Measurements from ENCODE around the gene NLN.
"Not testable (repeated sequence)": the region's sequence is repeated elsewhere in the genome, so short reads cannot be mapped to it uniquely, and the experiment has no call there.

NLN gene

DNA sequence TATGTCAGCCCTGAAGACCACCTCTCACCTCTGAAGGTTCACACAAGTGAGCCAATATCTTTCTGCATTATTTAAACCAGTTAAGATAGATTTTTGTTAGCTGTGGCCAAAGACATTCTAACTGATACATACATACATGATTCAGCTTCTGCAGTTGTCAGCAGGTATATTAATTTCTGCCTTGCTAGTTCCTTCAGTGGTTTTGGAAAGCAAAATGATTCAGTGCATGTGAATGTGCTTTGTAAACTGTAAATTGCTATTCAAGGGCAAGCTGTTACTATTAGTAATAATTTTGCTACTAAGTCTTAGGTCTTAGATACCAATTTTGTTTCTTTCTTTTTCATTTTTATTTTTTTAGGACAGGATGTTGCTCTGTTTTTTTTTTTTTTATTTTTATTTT lies 115.1 kb downstream of the NLN start:
- no peak for DNase-seq

DNA sequence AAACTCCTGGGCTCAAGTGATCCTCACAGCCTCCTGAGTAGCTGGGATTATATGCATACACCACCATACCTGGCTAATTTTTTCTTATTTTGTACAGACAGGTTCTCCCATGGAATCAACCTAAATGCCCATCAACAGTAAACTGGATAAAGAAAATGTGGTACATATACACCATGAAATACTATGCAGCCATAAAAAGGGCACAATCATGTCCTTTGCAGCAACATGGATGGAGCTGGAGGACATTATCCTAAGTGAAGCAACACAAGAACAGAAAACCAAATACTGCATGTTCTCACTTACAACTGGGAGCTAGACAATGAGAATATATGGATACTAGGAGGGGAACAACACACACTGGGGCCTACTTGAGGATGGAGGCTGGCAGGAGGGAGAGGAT lies 117.2 kb downstream of the NLN start:
- not testable (repeated sequence) for DNase-seq

DNA sequence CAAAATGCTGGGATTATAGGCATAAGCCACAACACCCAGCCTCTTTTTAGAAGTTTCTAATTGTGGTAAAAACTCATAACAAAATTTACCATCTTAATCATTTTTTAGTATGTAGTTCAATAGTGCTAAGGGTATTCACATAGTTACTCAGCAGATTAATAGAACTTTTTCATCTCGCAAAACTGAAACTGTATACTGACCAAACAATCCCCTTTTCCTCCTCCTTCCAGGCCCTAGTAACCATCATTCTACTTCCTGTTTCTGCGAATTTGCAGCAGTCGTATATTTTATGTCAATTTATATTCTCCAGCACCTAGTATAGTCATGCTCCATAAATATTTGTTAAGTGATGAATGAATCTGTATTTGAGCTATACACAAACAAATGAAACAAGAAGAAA lies 118.1 kb downstream of the NLN start:
- DNase-seq = no peak

DNA sequence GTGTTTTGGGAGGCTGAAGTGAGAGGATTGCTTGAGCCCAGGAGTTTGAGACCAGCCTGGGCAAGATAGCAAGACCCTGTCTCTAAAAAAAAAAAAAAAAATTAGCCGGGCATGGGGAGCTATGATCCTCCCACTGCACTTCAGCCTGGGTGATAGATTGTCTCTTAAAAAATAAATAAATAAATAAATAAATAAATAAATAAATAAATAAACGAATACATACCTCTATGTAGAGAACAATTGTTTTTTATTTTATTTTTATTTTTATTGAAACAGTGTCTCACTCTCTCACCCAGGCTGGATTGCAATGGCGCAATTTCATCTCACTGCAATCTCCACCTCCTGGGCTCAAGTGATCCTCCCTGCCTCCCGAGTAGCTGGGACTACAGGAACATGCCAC lies 122.8 kb downstream of the NLN start:
- DNase-seq = not testable (repeated sequence)

DNA sequence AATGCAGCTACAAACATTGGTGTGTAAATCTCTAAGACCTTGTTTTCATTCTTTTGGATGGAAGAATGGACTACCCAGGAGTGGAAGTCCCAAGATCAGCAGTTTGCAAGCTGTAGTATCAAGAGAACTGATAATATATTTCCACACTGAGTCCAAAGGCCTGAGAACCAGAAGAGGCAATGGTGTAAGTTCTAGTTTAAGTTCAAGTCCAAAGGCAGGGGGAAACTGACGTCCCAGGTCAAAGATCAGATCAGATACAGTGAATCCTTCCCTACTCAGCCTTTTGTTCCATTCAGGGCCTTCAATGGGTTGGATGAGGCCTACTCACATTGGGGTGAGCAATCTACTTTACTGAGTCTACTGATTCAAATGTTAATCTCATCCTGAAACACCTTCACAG lies 124.1 kb downstream of the NLN start:
- no peak for DNase-seq

DNA sequence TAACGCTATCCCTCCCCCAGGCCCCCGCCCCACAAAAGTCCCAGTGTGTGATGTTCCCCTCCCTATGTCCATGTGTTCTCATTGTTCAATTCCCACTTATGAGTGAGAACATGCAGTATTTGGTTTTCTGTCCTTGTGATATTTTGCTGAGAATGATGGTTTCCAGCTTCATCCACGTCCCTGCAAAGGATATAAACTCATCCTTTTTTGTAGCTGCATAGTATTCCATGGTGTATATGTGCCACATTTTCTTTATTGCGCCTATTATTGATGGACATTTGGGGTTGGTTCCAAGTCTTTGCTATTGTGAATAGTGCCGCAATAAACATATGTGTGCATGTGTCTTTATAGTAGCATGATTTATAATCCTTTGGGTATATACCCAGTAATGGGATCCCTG lies 125.0 kb downstream of the NLN start:
- not testable (repeated sequence) for DNase-seq

DNA sequence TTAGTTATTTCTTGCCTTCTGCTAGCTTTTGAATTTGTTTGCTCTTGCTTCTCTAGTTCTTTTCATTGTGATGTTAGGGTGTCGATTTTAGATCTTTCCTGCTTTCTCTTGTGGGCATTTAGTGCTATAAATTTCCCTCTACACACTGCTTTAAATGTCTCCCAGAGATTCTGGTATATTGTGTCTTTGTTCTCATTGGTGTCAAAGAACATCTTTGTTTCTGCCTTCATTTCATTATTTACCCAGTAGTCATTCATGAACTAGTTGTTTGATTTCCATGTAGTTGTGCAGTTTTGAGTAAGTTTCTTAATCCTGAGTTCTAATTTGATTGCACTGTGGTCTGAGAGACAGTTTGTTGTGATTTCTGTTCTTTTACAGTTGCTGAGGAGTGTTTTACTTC lies 127.9 kb downstream of the NLN start:
- not testable (repeated sequence) for DNase-seq

DNA sequence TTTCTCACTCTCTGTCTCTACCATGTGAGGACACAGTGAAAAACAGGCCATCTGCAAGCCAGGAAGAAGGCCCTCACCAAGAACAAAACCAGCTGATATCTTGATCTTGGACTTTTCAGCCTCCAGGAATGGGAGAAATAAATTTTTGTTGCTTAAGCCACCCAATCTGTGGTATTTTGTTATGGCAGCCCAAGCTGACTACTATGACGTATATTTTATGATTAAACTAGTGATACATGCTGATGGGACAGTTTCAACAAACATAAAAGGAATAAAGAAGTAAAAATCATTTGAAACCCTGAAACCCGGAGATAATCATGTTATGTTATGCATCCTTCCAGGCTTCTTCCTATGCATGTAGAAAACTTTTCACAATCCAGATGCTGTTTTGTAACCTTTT lies 132.9 kb downstream of the NLN start:
- no peak for DNase-seq

DNA sequence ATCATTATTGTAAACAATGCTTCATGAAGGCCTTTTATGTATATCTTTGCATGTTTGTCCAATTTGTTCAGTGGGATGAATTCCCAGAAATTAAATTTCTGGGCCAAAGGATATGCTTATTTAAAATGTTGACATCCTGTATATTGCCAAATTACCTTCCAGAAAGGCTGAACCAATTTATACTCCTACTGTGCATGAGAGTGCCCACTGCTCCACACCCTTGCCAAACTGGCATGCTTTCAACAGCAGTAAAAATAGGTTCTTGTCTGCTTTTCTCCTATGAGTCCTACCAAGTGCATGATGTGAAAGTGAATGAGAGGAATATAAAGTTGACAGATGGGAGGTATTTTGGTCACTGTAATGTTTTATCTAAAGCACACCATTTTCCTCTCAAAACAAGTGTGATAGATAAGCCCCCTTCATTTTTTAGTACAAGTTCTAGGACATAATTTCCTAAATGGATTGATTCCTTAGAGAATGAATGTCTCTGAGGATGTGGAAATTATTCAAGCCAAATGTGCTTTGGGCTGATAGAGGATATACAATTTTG lies 133.8 kb downstream of the NLN start:
- no peak for DNase-seq

DNA sequence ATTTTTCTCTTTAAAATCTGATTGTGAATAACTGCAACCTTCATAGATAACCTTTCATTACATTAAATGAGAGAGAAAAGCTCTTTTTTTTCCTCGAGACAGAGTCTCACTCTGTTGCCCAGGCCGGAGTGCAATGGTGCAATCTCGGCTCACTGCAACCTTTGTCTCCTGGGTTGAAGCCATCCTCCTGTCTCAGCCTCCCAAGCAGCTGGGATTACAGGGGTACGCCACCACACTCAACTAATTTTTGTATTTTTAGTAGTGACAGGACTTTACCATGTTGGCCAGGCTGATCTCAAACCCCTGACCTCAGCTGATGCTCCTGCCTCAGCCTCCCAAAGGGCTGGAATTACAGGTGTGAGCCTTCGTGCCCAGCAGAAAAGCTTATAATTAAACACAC lies 134.5 kb downstream of the NLN start:
- DNase-seq = no peak

DNA sequence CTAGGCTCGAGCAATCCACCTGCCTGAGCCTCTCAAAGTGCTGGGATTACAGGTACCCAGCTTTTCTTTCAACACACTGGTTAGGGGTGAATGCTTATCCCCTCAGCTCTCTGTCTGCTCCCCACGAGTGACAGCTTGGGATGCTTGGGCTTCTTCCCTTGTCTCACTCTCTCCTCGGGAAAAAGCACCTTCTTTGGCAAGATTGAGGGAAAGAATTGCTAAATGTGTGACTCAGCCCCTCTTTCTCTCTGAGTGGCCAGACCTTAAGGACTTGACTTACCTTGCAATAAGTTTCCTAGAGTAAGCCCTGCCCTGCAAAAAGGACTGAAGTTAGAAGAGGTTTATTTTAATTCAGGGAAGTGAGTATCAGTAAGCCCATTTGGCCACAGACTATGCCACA lies 136.3 kb downstream of the NLN start:
- DNase-seq = no peak

DNA sequence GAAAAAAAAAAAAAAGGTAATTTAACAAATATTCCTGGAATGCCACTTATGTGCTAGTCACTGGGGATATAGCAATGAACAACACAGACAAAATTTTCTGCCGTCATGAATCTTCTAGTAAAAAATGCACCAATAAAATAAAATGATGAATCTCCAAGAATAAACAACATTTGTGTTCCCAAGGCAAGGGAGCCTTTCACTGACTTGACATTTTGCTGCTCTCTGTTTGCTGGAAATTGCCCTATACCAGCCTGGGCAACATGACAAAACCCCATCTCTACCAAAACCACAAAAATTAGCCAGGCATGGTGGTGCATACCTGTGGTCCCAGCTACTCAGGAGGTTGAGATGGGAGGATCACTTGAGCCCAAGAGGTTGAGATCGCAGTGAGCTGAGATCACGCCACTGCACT lies 139.8 kb downstream of the NLN start:
- DNase-seq = no peak

DNA sequence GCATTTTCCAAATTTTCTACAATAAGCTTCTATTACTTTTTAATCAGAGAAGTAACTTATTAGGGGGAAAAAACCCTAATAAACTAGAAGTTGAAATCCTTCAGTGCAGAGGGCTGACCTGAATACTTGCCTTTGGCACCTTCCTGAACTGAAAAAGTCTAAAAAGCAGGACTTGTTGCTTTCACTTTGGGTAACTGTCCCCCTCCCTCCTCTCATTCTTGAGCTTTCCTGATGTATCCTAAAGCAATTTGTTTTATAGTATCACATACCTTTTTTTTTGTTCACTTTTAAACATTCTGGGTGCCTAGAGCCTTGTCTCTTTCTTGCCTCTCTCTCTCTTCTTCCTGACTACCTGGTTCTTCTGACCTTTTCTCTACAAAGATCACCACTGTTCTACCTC lies 140.4 kb downstream of the NLN start:
- DNase-seq = no peak

DNA sequence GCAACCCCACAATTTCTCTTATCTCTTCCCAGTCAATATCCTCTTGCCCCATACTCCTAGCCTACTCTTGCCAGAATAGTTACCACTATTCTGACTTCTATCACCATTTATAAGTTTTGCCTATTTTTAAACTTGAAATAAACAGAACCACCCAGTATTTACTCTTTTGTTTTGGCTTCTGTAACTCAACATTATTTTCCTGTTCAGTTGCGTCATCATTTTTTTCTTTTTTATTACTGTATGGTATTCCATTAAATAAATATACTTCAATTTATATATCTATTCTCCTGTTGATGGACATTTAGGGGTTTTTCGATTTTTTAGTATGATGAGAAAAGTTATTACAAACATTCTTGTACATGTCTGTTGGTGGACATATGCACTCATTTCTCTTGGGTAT lies 141.7 kb downstream of the NLN start:
- no peak for DNase-seq

DNA sequence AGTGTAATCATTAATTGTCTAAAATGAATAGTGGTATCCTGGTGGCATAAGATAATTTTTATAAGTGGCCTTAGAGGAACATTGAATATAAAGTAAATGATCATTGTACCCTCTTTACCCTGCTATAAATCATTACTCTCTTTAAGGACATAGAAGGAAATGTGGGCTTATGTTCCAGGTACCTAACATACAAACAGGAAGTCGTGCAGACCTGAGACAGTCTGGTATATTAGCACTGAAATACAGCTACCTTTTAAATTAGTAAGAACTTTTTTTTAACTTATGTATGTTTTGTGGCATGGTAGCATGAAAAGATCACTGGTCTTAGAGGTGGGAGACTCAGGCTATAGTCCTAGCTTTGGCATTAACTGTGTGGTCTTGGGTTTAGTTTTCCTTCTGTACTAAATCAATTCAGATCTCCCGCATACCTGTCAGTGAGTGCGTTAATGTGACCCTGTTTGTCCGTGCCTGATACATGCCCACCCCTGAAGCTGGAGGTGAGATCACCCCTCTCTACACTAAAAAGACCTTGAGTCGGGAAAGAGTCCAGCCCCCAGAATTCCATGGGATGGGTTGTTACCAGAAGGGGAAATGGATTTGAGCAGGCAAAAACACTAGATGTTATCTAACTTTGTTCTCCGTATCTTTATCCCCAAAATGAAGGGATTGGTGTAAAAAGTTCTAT lies 145.0 kb downstream of the NLN start:
- no peak for DNase-seq

DNA sequence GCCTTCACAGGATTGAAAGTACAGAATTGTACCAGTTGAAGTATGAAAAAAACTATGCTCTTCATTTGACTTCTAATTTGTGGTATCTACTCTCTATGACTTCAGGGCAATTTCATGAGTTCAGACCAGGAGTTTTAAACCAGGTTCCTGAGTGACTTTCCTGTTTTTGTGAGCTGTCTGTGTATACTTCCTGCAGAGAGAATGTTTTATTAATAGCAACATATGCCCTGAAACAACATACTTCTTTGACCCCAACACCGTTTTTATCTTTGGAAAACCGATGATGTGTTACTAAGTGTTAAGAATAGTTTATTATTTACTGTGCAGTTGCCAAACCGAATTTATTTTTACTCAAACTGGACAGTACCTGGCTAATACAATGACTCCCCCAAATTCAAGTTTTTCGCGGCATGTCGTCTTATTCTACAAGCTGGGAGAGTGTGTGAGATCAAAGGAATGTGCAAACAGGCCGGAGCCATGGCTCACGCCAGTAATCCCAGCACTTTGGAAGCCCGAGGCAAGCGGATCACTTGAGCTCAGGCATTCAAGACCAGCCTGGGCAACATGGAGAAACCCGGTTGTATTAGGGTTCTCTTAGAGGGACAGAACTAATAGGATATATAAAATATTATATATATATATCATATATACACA lies 145.7 kb downstream of the NLN start:
- no peak for DNase-seq

DNA sequence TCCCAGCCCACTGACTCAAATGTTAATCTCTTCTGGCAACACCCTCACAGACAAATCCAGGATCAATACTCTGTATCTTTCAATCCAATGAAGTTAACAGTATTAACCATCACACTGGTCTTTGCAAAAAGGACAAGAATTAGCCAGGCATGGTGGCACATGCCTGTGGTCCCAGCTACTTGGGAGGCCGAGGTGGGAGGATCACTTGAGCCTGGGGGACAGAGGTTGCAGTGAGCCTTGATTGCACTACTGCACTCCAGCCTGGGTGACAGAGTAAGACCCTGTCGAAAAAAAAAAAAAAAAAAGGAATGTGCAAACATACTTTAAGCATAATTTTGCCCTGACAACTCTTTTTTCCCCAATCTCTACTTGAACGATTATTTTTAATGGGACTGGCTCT lies 146.5 kb downstream of the NLN start:
- DNase-seq = no peak

DNA sequence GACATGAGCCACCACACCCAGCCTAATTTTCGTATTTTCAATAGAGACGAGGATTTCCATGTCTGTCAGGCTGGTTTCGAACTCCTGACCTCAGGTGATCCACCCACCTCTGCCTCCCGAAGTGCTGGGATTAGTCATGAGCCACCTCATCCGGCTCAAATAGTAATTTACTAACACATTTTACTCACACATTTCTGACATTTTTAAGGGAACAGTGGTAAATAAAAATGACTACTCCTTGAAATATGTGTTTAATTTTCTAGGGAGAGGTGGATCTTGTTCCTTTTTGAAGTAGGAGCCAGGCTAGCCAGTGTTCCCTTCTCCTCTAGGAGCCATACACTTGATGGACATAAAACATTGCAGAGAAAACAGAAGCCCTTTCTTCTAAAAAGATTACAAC lies 149.2 kb downstream of the NLN start:
- no peak for DNase-seq

DNA sequence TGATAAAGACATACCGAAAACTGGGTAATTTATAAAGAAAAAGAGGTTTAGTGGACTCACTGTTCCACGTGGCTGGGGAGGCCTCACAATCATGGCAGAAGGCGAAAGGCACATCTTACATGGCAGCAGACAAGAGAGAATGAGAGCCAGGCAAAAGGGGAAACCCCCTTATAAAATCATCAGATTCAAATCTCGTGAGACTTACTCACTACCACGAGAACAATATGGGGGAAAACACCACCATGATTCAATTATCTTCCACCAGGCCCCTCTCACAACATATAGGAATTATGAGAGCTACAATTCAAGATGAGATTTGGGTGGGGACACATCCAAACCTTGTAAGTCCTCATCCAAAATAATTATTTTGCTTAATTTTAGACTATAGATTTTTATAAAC lies 149.8 kb downstream of the NLN start:
- not testable (repeated sequence) for DNase-seq

DNA sequence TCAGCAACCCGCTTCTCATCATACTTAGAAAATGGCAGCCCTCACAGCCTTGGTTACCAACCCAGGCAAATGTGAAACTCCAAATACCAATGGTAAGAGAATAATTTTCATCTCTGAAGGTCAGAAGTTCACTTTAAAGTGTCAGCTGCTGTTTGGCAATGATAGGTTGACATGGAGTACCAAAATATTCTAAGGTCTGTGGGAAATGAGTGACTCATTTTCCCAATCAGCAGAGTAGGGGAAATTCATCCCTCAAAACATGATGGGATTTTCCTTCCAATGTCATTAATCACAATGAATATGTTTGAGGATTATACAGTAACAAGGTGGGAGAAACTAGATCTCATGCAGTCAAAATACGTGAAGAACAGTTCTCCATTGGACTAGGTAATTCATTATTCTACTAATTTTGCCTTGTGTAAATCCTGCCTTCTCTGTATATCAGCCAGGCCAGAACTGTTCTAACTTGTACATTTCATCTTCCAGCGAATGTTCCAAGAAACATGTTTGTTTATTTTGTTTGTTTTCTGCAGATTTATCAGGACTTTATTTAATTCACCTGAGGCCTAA lies 151.3 kb downstream of the NLN start:
- DNase-seq = no peak

DNA sequence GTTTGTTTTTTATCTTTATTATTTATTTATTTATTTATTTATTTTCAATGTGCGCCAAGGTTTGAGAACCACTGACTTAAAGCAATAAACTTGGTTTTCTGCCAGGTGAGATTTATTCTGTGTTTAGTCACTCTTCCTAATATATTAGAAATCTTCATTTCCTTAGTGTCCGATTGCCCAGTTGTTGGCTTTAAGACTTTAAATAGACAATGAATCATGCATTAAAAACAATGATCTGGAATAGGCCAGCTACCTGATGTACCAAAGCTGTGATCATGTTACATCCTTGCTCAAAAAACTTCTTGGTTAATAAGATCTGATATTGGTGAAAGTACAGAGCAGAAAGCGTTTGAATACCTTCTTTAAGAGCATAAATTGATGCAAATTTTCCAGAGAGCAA lies 152.2 kb downstream of the NLN start:
- DNase-seq = no peak

DNA sequence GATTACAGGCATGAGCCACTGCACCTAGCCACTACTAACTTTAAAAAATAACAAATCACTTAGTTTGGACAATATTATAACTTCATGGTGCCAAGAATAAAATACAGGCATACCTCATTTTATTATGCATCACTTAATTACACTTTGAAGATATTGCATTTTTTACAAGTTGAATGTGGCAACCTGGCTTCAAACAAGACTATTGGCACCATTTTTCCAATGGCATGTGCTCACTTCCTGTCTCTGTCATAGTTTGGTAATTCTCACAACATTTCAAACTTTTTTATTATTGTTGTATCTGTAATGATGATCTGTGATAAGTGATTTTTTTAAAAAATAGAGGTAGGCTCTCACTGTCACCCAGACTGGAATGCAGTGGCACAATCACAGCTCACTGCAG lies 154.5 kb downstream of the NLN start:
- DNase-seq = no peak

DNA sequence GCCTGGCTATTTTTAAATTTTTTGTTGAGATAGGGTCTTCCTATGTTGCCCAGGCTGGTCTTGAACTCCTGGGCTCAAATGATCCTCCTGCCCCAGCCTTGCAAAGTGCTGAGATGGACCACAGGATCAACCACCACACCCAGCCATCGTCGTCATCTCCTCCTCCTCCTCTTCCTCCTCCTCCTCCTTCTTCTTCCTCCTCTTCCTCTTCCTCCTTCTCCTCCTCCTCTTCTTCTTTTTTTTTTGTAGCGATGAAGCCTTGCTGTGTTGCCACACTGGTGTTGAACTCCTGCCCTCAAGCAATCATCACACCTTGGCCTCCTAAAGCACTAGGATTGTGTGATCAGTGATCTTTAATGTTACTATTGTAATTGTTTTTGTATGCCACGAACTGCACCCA lies 155.0 kb downstream of the NLN start:
- no peak for DNase-seq

Measured in activated CD4-positive, alpha-beta T cell treated with anti-CD3 and anti-CD28 coated beads, Interleukin-2, amount 50 U/mL, for 48 hours (primary cell).